ENCODE results near the gene NLRP12.

DNA sequence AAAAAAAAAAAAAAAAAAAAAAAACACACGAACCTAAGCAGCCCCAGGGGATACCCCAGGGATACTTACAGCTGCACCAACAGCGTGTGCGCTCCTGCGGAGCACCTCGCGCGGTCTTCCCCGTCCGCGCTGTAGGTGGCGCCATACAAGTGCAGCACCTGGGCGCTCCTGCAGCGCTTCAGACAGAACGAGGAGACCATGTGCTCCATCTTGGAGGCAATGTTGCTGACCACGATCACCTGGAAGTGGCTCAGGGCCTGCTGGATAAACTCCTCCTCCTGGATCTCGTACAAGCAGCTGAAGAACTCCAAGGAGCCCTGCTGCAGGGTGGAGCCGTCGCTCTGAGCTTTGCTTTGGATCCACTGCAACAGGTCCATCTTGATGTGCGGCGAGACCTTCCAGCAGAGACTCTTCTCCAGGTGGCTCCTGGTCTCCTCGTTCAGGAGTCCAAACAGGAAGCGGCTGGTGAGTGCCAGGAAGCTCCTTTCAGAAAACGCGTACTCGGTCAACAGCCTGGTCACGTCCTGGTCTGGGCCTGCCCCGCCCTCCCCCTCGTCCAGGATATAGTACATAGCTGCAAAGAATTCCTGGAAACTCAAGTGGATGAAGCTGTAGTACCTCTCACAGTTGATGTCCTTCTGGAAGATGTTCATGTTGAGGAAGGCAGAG, 14.5 kb downstream of the NLRP12 start:
- TF ChIP-seq, protein P1, sequence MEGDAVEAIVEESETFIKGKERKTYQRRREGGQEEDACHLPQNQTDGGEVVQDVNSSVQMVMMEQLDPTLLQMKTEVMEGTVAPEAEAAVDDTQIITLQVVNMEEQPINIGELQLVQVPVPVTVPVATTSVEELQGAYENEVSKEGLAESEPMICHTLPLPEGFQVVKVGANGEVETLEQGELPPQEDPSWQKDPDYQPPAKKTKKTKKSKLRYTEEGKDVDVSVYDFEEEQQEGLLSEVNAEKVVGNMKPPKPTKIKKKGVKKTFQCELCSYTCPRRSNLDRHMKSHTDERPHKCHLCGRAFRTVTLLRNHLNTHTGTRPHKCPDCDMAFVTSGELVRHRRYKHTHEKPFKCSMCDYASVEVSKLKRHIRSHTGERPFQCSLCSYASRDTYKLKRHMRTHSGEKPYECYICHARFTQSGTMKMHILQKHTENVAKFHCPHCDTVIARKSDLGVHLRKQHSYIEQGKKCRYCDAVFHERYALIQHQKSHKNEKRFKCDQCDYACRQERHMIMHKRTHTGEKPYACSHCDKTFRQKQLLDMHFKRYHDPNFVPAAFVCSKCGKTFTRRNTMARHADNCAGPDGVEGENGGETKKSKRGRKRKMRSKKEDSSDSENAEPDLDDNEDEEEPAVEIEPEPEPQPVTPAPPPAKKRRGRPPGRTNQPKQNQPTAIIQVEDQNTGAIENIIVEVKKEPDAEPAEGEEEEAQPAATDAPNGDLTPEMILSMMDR (IDR thresholded peaks at IDR 0.05): peak; percentile 50
- TF ChIP-seq EZH2phosphoT487 (IDR thresholded peaks at IDR 0.05): no peak
